K562 (cell line): ENCODE results near the gene ACER1. TPM values are rescaled to one million over a fixed set of nuclear protein-coding genes. Genes with fewer than 3 reads are reported as not detected.
A peak's percentile ranks its signal among the peaks of the same experiment; 100 is the strongest.

ENCODE experiments used
- ATF2 ChIP-seq: sonication (generic); formaldehyde crosslinking; IDR thresholded peaks from 2 replicates; pipeline ENCODE4 v1.8.1; 2022; ENCODE audit warnings: missing genetic modification reagents
- BCLAF1 ChIP-seq, 2 experiments: fragments of 450-650 bp in 1 of 2; IDR thresholded peaks; 2 replicates each; pipeline ENCODE4 v1.6.1; 2011 to 2017; ENCODE audit warnings: low read depth in 2 of 2, antibody characterized with exemption in 1 of 2, borderline replicate concordance in 1 of 2, low read length in 1 of 2, mild to moderate bottlenecking in 1 of 2, mixed read lengths in 1 of 2; ENCODE audit not compliant: control insufficient read depth in 1 of 2
- DNMT1 ChIP-seq: fragments of 450-650 bp; IDR thresholded peaks from 2 replicates; pipeline ENCODE4 v1.6.1; 2016; ENCODE audit warnings: antibody characterized with exemption, mild to moderate bottlenecking
- FOS ChIP-seq: IDR thresholded peaks from 3 replicates; pipeline ENCODE4 v1.6.1; 2011; ENCODE audit not compliant: insufficient read length; ENCODE audit errors: extremely low read depth
- FOXJ2 ChIP-seq: fragments of 200-800 bp; sonication (Bioruptor generic); IDR thresholded peaks from 2 replicates; pipeline ENCODE4 v1.6.1; 2016; ENCODE audit warnings: missing genetic modification characterization, missing compliant biosample characterization
- KAT8 ChIP-seq: fragments of 450-650 bp; IDR thresholded peaks from 2 replicates; pipeline ENCODE4 v1.6.1; 2016; ENCODE audit warnings: low read depth, mild to moderate bottlenecking
- MLLT1 ChIP-seq, 2 experiments: fragments of 450-650 bp; IDR thresholded peaks; 2 replicates each; pipeline ENCODE4 v1.6.1; 2016
- MTF1 ChIP-seq: fragments of 250-450 bp; sonication (Bioruptor Pico); IDR thresholded peaks from 2 replicates; pipeline ENCODE4 v1.9.0; 2021; ENCODE audit warnings: moderate library complexity, mild to moderate bottlenecking, inconsistent platforms, borderline replicate concordance
- MYC ChIP-seq, 2 experiments: fragments of 250-450 bp in 1 of 2; sonication (Bioruptor Pico) in 1 of 2; IDR thresholded peaks; 2 replicates each; pipeline versions ENCODE4 v1.5.1 to v1.6.1; 2012 to 2021; ENCODE audit warnings: low read depth in 2 of 2, borderline replicate concordance in 1 of 2, improper control_type of control experiment in 1 of 2, low read length in 1 of 2, mild to moderate bottlenecking in 1 of 2, moderate library complexity in 1 of 2
- NCOA1 ChIP-seq: fragments of 450-650 bp; IDR thresholded peaks from 2 replicates; pipeline ENCODE4 v1.6.1; 2016; ENCODE audit warnings: low read depth
- OTX1 ChIP-seq: fragments of 450-650 bp; formaldehyde crosslinking; IDR thresholded peaks from 2 replicates; pipeline ENCODE4 v1.4.0; 2022; ENCODE audit warnings: mild to moderate bottlenecking
- SMAD4 ChIP-seq: fragments of 250-450 bp; sonication (Bioruptor Pico); conservative IDR thresholded peaks from 2 replicates; pipeline ENCODE4 v1.8.0; 2021; ENCODE audit warnings: inconsistent platforms, mild to moderate bottlenecking, moderate library complexity
- TBL1XR1 ChIP-seq, 2 experiments: IDR thresholded peaks; 2 replicates each; pipeline ENCODE4 v1.6.1; 2012; ENCODE audit warnings: improper control_type of control experiment in 2 of 2, low read length in 2 of 2, mild to moderate bottlenecking in 1 of 2
- THRB ChIP-seq: fragments of 450-650 bp; formaldehyde crosslinking; conservative IDR thresholded peaks from 2 replicates; pipeline ENCODE4 v1.4.0; 2022; ENCODE audit warnings: mild to moderate bottlenecking, missing genetic modification characterization
- UBTF ChIP-seq, 2 experiments: IDR thresholded peaks; 2 replicates each; pipeline ENCODE4 v1.6.1; 2012; ENCODE audit warnings: improper control_type of control experiment in 2 of 2, low read depth in 2 of 2, low read length in 2 of 2, borderline replicate concordance in 1 of 2
- ZNF253 ChIP-seq: fragments of 250-450 bp; sonication (Bioruptor Pico); conservative IDR thresholded peaks from 2 replicates; pipeline ENCODE4 v1.6.1; 2021; ENCODE audit warnings: mild to moderate bottlenecking
- polyA plus RNA-seq, 8 experiments: library from polyadenylated mRNA; depleted of rRNA in 4 of 8; stranded (reverse) in 5 of 8; unstranded in 3 of 8; fragments of >200 nt; fragmentation: Nextera tagmentation in 2 of 8; fragmentation: Illumina TruSeq in 1 of 8; extraction: Ambion mirVana in 2 of 8; extraction: Trizol in 1 of 8; gene quantifications; 2 replicates each; pipeline versions ENCODE4 v1.2.1 to v1.2.3, GENCODE V29; 2011 to 2014; ENCODE audit warnings: inconsistent platforms in 1 of 8, missing spikeins in 1 of 8
- total RNA-seq, 7 experiments: library from RNA; depleted of rRNA in 6 of 7; stranded (reverse); fragments of >200 nt in 6 of 7; fragmentation: Illumina TruSeq in 2 of 7; extraction: Trizol in 2 of 7; gene quantifications; 2 replicates each; pipeline versions ENCODE4 v1.2.1 to v1.2.3, GENCODE V29; 2011 to 2021; ENCODE audit warnings: low replicate concordance in 1 of 7

The ACER1 gene
- total and polyA plus RNA-seq, 9 of the 15 experiments (the other 6 are each of a cell fraction or from before 2014, with no cell fraction given) = not detected

GRCh38 chr19:6279931-6280591, 53.4 kb downstream of the ACER1 start, which contains the start of gene MLLT1 (continued):
- TF ChIP-seq THRB (no peak), DNMT1 (no peak), ZNF253 (no peak), UBTF (IDR thresholded peaks at IDR 0.05; ENCODE audit: borderline replicate concordance in 1 of 2, low read depth in 2 of 2, low read length in 2 of 2) (no peak), FOXJ2 (tag) (no peak), FOS (peak; percentile 84), MYC (IDR thresholded peaks at IDR 0.05; ENCODE audit: low read depth, low read length) (peak; percentile 95), MYC (CRISPR knock-in tag; IDR thresholded peaks at IDR 0.05; ENCODE audit: borderline replicate concordance, low read depth) (no peak), ATF2 (CRISPR knock-in tag) (no peak), NCOA1 (0 out of 2 replicates have a peak, but pooled peaks have one; percentile 47), SMAD4 (CRISPR knock-in tag) (0 out of 2 replicates have a peak, but pooled peaks have one; percentile 37), KAT8 (no peak), MTF1 (CRISPR knock-in tag) (no peak), TBL1XR1 (IDR thresholded peaks at IDR 0.05; ENCODE audit: low read length in 2 of 2) (no peak; a peak in 1 of 4 replicates), MLLT1 (IDR thresholded peaks at IDR 0.05) (0 out of 4 replicates have a peak, but pooled peaks of 1 of the 2 experiments have one; percentile 45), BCLAF1 (IDR thresholded peaks at IDR 0.05; ENCODE audit: borderline replicate concordance in 1 of 2, control insufficient read depth in 1 of 2, low read depth in 2 of 2, low read length in 1 of 2) (no peak), OTX1 (no peak)
